Measurements from ENCODE around the gene HSPA2. TPM values are rescaled to one million over a fixed set of nuclear protein-coding genes. Genes with fewer than 3 reads are reported as not detected.

Gene HSPA2
- total and polyA plus RNA-seq, 2 of the 13 experiments (the other 11 are each of a cell fraction or from before 2014, with no cell fraction given), result 0.15 to 0.27 TPM

DNA sequence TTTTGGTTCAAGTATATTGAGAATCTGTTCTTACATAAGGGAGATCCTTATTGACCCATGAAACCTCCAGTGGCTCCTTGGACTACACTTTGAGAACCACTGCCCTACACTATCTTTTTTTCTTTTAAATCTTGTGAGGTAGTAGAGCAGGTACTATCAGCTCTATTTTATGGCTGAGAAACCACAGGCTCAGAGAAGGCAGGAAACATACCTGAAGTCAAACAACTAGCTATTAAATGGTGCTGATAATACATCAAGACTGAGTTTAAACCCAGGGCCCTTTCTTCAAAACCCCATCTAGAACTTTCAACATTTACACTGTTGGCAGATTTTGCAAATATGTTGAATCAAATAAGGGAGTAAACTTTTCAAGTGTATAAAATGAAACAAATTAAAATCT is 43.8 kb upstream of the HSPA2 start:
- 0 out of 5 replicates have a peak, but pooled peaks cover 0 to 2% of the 10 kb centered on the region in 2 experiments for H3K36me3 ChIP-seq (replicated peaks in 1 of 2; ENCODE audit: control insufficient read depth in 1 of 2, insufficient read depth in 2 of 2, low read length in 2 of 2)
- H3K27me3 ChIP-seq (ENCODE audit: control insufficient read depth in 1 of 2, insufficient read depth in 2 of 2, low read length in 2 of 2), result no peaks in the 10 kb centered on the region
- no peak for ATAC-seq
- H3K4me2 ChIP-seq (ENCODE audit: low read depth, low read length), result no peak overlapping the region
- H3K4me1 ChIP-seq (ENCODE audit: insufficient read depth, low read length), result peaks cover 22% of the 10 kb centered on the region
- H3K9ac ChIP-seq (ENCODE audit: insufficient read depth, low read depth, low read length), result no peak overlapping the region
- H2AFZ ChIP-seq (ENCODE audit: low read length), result no peak overlapping the region
- in situ Hi-C loops (cut with HindIII; ENCODE audit: extremely low pct_ligation_motif_present, low pct_unique_long_range_greater_than_20kb), result no loop called here
- intact Hi-C loops (cut with micrococcal nuclease; ENCODE audit: unreplicated experiment), result no loop called here
- TF ChIP-seq ATF7 (IDR thresholded peaks at IDR 0.05), result no peak
- TF ChIP-seq ATF7 (CRISPR knock-in tag; IDR thresholded peaks at IDR 0.05), result no peak
- no peak for TF ChIP-seq RFXAP (CRISPR knock-in tag; IDR thresholded peaks at IDR 0.05; ENCODE audit: borderline replicate concordance)
- TF ChIP-seq ZNF772 (CRISPR knock-in tag; IDR thresholded peaks at IDR 0.05), result no peak
- TF ChIP-seq ZNF7 (CRISPR knock-in tag; IDR thresholded peaks at IDR 0.05), result no peak
- TF ChIP-seq MIXL1 (CRISPR knock-in tag; IDR thresholded peaks at IDR 0.05), result no peak
- TF ChIP-seq ZNF788 (CRISPR knock-in tag; IDR thresholded peaks at IDR 0.05; ENCODE audit: borderline replicate concordance), result no peak
- no peak for TF ChIP-seq TMF1 (CRISPR knock-in tag; IDR thresholded peaks at IDR 0.05; ENCODE audit: low read depth)
- TF ChIP-seq HMG20A (CRISPR knock-in tag; IDR thresholded peaks at IDR 0.05; ENCODE audit: borderline replicate concordance), result no peak
- TF ChIP-seq, protein P1, sequence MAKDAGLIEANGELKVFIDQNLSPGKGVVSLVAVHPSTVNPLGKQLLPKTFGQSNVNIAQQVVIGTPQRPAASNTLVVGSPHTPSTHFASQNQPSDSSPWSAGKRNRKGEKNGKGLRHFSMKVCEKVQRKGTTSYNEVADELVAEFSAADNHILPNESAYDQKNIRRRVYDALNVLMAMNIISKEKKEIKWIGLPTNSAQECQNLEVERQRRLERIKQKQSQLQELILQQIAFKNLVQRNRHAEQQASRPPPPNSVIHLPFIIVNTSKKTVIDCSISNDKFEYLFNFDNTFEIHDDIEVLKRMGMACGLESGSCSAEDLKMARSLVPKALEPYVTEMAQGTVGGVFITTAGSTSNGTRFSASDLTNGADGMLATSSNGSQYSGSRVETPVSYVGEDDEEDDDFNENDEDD (CRISPR knock-in tag; IDR thresholded peaks at IDR 0.05; ENCODE audit: borderline replicate concordance), result no peak
- H3K27ac ChIP-seq (ENCODE audit: extremely low read length, insufficient read depth, low read length), result no peak overlapping the region
- DNase-seq (ENCODE audit: low spot score), result no peak
- no peaks in the 10 kb centered on the region for H3K9me3 ChIP-seq (ENCODE audit: low read length)
- H3K4me3 ChIP-seq (replicated peaks in 1 of 3; ENCODE audit: insufficient read depth in 1 of 3, low read depth in 2 of 3, low read length in 3 of 3), result no peak overlapping the region
- FAIRE-seq, result no peak
- ChIA-PET CTCF (ENCODE audit: low intra/inter-chr PET ratio, low total read pairs) (no interaction called here), POLR2A (no interaction called here)
- BruUV-seq (replicated peaks), result no TSS peak
- no peaks in the 10 kb centered on the region for H3K79me2 ChIP-seq (ENCODE audit: insufficient read depth, low read length)
- H4K20me1 ChIP-seq (ENCODE audit: insufficient read depth, low read length), result no peaks in the 10 kb centered on the region

- in situ Hi-C loops (cut with HindIII; ENCODE audit: extremely low pct_ligation_motif_present, low pct_unique_long_range_greater_than_20kb) (no loop called here), intact Hi-C loops (cut with micrococcal nuclease; ENCODE audit: unreplicated experiment) (no loop called here)
- ATAC-seq (no peak), DNase-seq (ENCODE audit: low spot score) (no peak), FAIRE-seq (no peak)
- no peak overlapping the region for H3K4me3 ChIP-seq (replicated peaks in 1 of 3; ENCODE audit: insufficient read depth in 1 of 3, low read depth in 2 of 3, low read length in 3 of 3)
- POLR2A ChIA-PET, result no interaction called here
- WGBS (ENCODE audit: low lambda C conversion rate), result 97% methylated on average over 1 of the region's 1 CpG
- BruUV-seq (replicated peaks), result no TSS peak
- H3K9me3 ChIP-seq (ENCODE audit: low read length), result no peaks in the 10 kb centered on the region
- no peak overlapping the region for H3K9ac ChIP-seq (ENCODE audit: insufficient read depth, low read depth, low read length)
- 0 out of 5 replicates have a peak, but pooled peaks cover 0 to 1% of the 10 kb centered on the region in 2 experiments for H3K36me3 ChIP-seq (replicated peaks in 1 of 2; ENCODE audit: control insufficient read depth in 1 of 2, insufficient read depth in 2 of 2, low read length in 2 of 2)
- CTCF ChIA-PET (ENCODE audit: low intra/inter-chr PET ratio, low total read pairs), result no interaction called here
- H2AFZ ChIP-seq (ENCODE audit: low read length), result no peak overlapping the region
- H4K20me1 ChIP-seq (ENCODE audit: insufficient read depth, low read length), result no peaks in the 10 kb centered on the region
- H3K27me3 ChIP-seq (ENCODE audit: control insufficient read depth in 1 of 2, insufficient read depth in 2 of 2, low read length in 2 of 2), result no peaks in the 10 kb centered on the region
- peaks cover 30% of the 10 kb centered on the region for H3K4me1 ChIP-seq (ENCODE audit: insufficient read depth, low read length)
- H3K27ac ChIP-seq (ENCODE audit: extremely low read length, insufficient read depth, low read length), result no peak overlapping the region
- peaks cover 15% of the 10 kb centered on the region for H3K79me2 ChIP-seq (ENCODE audit: insufficient read depth, low read length)
- peak overlapping the region; percentile 1; the same call in 1 of the 2 replicates for H3K4me2 ChIP-seq (ENCODE audit: low read depth, low read length)
Measured at GRCh38 chr14:64500088-64500487, 40.5 kb upstream of the HSPA2 start.
